K562 (cell line): ENCODE results near the gene DYNLT4. TPM values are rescaled to one million over a fixed set of nuclear protein-coding genes. Genes with fewer than 3 reads are reported as not detected.
A peak's percentile ranks its signal among the peaks of the same experiment; 100 is the strongest.

Experiments used
- ARID1B ChIP-seq: fragments of 450-650 bp; IDR thresholded peaks from 2 replicates; pipeline ENCODE4 v1.6.1; 2016; ENCODE audit warnings: antibody characterized with exemption, mild to moderate bottlenecking, inconsistent platforms
- ARNT ChIP-seq, 2 experiments: fragments of 450-650 bp; IDR thresholded peaks; 2 replicates each; pipeline ENCODE4 v1.6.1; 2016; ENCODE audit warnings: mild to moderate bottlenecking in 1 of 2
- ATF7 ChIP-seq: fragments of 450-650 bp; IDR thresholded peaks from 2 replicates; pipeline ENCODE4 v1.7.1; 2014; ENCODE audit warnings: mild to moderate bottlenecking, moderate library complexity
- CTBP1 ChIP-seq: fragments of 450-650 bp; IDR thresholded peaks from 2 replicates; pipeline ENCODE4 v1.6.1; 2016; ENCODE audit warnings: borderline replicate concordance
- FIP1L1 ChIP-seq: fragments of 200-400 bp; formaldehyde crosslinking; IDR thresholded peaks from 2 replicates; pipeline ENCODE4 v1.6.1; 2018; ENCODE audit warnings: mild to moderate bottlenecking, low read depth, low read length; ENCODE audit not compliant: poor library complexity, severe bottlenecking
- FOXJ3 ChIP-seq: sonication (generic); formaldehyde crosslinking; IDR thresholded peaks from 2 replicates; pipeline ENCODE4 v1.4.0; 2020; ENCODE audit warnings: mild to moderate bottlenecking, missing genetic modification reagents
- HNRNPK ChIP-seq: fragments of 200-400 bp; formaldehyde crosslinking; IDR thresholded peaks from one replicate; pipeline ENCODE4 v1.6.1; 2018; ENCODE audit warnings: mild to moderate bottlenecking, low read depth, low read length; ENCODE audit not compliant: poor library complexity, severe bottlenecking
- MTA2 ChIP-seq: fragments of 450-650 bp; IDR thresholded peaks from 2 replicates; pipeline ENCODE4 v1.6.1; 2016; ENCODE audit warnings: low read depth
- NCOA1 ChIP-seq: fragments of 450-650 bp; IDR thresholded peaks from 2 replicates; pipeline ENCODE4 v1.6.1; 2016; ENCODE audit warnings: low read depth
- NR3C1 ChIP-seq: sonication (generic); formaldehyde crosslinking; IDR thresholded peaks from 2 replicates; pipeline ENCODE4 v1.8.1; 2022; ENCODE audit warnings: missing genetic modification reagents
- POLR2G ChIP-seq: fragments of 200-400 bp; formaldehyde crosslinking; IDR thresholded peaks from 2 replicates; pipeline ENCODE4 v1.6.1; 2017; ENCODE audit warnings: low read depth, mild to moderate bottlenecking, antibody characterized with exemption, low read length, moderate library complexity
- RBM22 ChIP-seq: fragments of 200-400 bp; formaldehyde crosslinking; IDR thresholded peaks from 2 replicates; pipeline ENCODE4 v1.6.1; 2018; ENCODE audit warnings: low read length, low read depth; ENCODE audit not compliant: poor library complexity, severe bottlenecking
- SMAD1 ChIP-seq: fragments of 150-350 bp; IDR thresholded peaks from 2 replicates; pipeline ENCODE4 v1.6.1; 2014; ENCODE audit warnings: low read length, low read depth; ENCODE audit not compliant: partially characterized antibody
- SMARCA5 ChIP-seq: fragments of 450-650 bp; IDR thresholded peaks from 2 replicates; pipeline ENCODE4 v1.6.1; 2016
- SRSF1 ChIP-seq: fragments of 200-400 bp; formaldehyde crosslinking; IDR thresholded peaks from 2 replicates; pipeline ENCODE4 v1.6.1; 2017; ENCODE audit warnings: mild to moderate bottlenecking, low read depth, low read length, moderate library complexity
- SRSF3 ChIP-seq: fragments of 200-400 bp; formaldehyde crosslinking; IDR thresholded peaks from 2 replicates; pipeline ENCODE4 v1.6.1; 2016; ENCODE audit warnings: mild to moderate bottlenecking, low read length, moderate library complexity; ENCODE audit not compliant: insufficient read depth
- STAT5B ChIP-seq: fragments of 250-450 bp; sonication (Bioruptor Pico); IDR thresholded peaks from 2 replicates; pipeline ENCODE4 v1.8.0; 2021; ENCODE audit warnings: mild to moderate bottlenecking, inconsistent platforms
- XRCC3 ChIP-seq: fragments of 450-650 bp; IDR thresholded peaks from 2 replicates; pipeline ENCODE4 v1.6.1; 2017; ENCODE audit warnings: mild to moderate bottlenecking, moderate library complexity
- ZNF239 ChIP-seq: fragments of 250-450 bp; sonication (Bioruptor Pico); IDR thresholded peaks from 2 replicates; pipeline ENCODE4 v1.4.0; 2020; ENCODE audit warnings: mild to moderate bottlenecking
- polyA plus RNA-seq, 8 experiments: library from polyadenylated mRNA; depleted of rRNA in 4 of 8; stranded (reverse) in 5 of 8; unstranded in 3 of 8; fragments of >200 nt; fragmentation: Nextera tagmentation in 2 of 8; fragmentation: Illumina TruSeq in 1 of 8; extraction: Ambion mirVana in 2 of 8; extraction: Trizol in 1 of 8; gene quantifications; 2 replicates each; pipeline versions ENCODE4 v1.2.1 to v1.2.3, GENCODE V29; 2011 to 2014; ENCODE audit warnings: inconsistent platforms in 1 of 8, missing spikeins in 1 of 8
- total RNA-seq, 7 experiments: library from RNA; depleted of rRNA in 6 of 7; stranded (reverse); fragments of >200 nt in 6 of 7; fragmentation: Illumina TruSeq in 2 of 7; extraction: Trizol in 2 of 7; gene quantifications; 2 replicates each; pipeline versions ENCODE4 v1.2.1 to v1.2.3, GENCODE V29; 2011 to 2021; ENCODE audit warnings: low replicate concordance in 1 of 7
- TF ChIP-seq, protein P1 (sequence below): fragments of 450-650 bp; IDR thresholded peaks from 2 replicates; pipeline ENCODE4 v1.6.1; 2016; ENCODE audit warnings: borderline replicate concordance
- TF ChIP-seq, protein P2 (sequence below): fragments of 250-450 bp; sonication (Bioruptor Pico); IDR thresholded peaks from 2 replicates; pipeline ENCODE4 v1.5.0; 2021; ENCODE audit warnings: mild to moderate bottlenecking, moderate library complexity
- TF ChIP-seq, protein P3 (sequence below): fragments of 250-450 bp; sonication (Bioruptor Pico); IDR thresholded peaks from 2 replicates; pipeline ENCODE4 v1.5.0; 2021

The DYNLT4 gene
- total and polyA plus RNA-seq, 9 of the 15 experiments (the other 6 are each of a cell fraction or from before 2014, with no cell fraction given) = 0.29 to 0.73 TPM; not detected in 7

DNA sequence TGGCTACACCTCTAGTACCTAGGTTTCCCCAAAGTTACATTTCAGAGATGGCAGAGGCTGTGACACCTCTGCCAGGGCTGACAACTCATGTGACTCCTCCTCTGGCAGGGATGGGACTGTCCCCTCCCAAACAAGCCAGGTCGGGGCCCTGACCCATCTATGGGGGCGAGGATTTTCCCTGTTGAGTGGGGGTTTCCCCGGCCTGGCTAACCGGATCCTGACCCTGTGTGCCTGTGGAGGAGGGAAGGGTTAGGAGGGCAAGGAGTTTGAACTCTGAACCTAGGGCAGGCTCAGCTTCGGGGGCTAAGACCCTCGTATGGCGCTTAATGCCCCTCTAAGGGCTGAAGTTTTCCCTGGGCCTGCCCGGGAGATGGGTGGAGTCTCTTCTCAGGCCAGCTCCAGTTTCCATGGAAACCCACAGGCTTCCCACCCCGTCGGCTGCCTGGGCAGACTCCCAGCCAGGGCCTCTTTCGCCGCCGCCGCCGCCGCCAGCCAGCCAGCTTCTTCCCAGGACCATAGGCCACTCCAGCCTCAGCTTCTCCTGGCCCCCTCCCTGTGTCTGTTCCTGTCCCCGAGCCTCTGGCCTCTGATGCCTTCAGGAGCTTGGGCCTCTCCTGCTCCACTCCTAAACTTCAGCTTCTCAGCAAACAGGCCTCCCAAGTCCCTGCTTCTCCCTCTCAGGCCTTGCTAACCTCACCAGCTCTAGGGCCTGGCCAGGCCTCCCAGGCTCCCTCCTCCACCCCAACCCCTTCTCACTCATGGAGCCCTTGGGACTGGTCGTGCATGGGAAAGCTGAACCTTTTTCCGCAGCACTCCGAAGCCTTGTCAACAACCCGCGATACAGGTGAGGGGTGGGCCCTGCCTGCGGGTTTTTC, 1.1 kb upstream of the DYNLT4 start, which contains the start of gene BTBD19 (continued):
- TF ChIP-seq ARID1B (no peak; the same call in 1 of the 2 replicates), CTBP1 (no peak), HNRNPK (no peak), SRSF1 (no peak), FIP1L1 (no peak), MTA2 (no peak), RBM22 (no peak), SMARCA5 (peak; percentile 82), ATF7 (no peak), ZNF239 (no peak), NR3C1 (CRISPR knock-in tag) (no peak), NCOA1 (no peak), STAT5B (CRISPR knock-in tag) (no peak), FOXJ3 (CRISPR knock-in tag) (no peak), XRCC3 (no peak), SMAD1 (no peak), ARNT (IDR thresholded peaks at IDR 0.05) (no peak), SRSF3 (peak; percentile 65; the same call in 1 of the 2 replicates), POLR2G (peak; percentile 78)
- TF ChIP-seq, protein P1, sequence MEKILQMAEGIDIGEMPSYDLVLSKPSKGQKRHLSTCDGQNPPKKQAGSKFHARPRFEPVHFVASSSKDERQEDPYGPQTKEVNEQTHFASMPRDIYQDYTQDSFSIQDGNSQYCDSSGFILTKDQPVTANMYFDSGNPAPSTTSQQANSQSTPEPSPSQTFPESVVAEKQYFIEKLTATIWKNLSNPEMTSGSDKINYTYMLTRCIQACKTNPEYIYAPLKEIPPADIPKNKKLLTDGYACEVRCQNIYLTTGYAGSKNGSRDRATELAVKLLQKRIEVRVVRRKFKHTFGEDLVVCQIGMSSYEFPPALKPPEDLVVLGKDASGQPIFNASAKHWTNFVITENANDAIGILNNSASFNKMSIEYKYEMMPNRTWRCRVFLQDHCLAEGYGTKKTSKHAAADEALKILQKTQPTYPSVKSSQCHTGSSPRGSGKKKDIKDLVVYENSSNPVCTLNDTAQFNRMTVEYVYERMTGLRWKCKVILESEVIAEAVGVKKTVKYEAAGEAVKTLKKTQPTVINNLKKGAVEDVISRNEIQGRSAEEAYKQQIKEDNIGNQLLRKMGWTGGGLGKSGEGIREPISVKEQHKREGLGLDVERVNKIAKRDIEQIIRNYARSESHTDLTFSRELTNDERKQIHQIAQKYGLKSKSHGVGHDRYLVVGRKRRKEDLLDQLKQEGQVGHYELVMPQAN = peak; percentile 53; the same call in 1 of the 2 replicates
- TF ChIP-seq, protein P2, sequence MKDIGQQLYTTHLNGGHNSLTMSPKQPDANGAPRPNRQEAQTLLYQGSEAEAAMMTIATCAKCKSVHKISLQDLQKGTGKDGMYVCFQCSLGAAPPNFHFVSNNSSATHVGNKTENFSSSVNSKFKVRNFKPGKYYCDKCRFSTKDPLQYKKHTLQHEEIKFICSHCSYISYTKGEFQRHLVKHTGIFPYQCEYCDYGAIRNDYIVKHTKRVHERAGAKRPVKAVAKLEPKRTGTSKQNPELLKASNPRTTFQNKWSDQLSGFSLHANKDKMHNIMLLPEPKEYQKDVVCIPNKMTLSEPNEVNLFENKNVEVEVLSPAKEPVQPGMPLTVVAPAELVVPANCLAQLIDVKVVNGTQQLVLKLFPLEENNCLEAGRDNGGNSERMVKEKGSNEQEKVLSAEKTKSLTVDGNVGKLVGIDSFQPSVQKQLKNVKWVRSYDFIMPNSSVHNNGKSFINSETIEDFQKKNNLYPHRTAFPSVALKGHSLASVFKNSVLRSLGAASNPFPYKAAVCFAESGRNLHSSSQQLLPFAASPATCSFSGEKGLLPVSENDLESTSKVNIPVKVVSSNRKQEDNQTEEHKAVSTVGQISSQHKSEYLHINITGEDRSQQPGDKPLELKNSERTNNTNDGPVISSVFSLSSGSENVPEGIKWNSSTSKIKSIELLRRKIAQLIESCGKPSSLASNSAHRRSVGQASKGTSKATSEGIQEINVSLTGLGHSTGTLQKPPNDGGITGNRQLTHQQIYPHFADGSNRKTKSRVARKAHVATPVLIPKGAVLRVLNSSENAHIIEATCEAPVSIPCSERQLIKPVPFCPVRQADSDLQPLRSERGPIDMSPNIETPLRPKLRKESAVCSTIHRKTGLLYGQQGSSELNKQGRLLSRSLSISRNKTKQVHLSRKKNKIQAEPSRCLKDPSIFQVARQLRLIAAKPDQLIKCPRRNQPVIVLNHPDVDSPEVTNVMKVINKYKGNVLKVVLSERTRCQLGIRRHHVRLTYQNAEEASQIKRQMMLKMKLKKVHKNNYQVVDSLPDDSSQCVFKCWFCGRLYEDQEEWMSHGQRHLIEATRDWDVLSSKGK (CRISPR knock-in tag) = no peak
- TF ChIP-seq, protein P3, sequence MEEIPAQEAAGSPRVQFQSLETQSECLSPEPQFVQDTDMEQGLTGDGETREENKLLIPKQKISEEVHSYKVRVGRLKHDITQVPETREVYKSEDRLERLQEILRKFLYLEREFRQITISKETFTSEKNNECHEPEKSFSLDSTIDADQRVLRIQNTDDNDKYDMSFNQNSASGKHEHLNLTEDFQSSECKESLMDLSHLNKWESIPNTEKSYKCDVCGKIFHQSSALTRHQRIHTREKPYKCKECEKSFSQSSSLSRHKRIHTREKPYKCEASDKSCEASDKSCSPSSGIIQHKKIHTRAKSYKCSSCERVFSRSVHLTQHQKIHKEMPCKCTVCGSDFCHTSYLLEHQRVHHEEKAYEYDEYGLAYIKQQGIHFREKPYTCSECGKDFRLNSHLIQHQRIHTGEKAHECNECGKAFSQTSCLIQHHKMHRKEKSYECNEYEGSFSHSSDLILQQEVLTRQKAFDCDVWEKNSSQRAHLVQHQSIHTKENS (CRISPR knock-in tag) = no peak
